ENCODE results near the gene SFXN5.

SFXN5 gene

GRCh38 chr2:72915907-72916742 is 155.4 kb downstream of the SFXN5 start:
- POLR2A ChIA-PET: no interaction called here
- TF ChIP-seq, protein P1, sequence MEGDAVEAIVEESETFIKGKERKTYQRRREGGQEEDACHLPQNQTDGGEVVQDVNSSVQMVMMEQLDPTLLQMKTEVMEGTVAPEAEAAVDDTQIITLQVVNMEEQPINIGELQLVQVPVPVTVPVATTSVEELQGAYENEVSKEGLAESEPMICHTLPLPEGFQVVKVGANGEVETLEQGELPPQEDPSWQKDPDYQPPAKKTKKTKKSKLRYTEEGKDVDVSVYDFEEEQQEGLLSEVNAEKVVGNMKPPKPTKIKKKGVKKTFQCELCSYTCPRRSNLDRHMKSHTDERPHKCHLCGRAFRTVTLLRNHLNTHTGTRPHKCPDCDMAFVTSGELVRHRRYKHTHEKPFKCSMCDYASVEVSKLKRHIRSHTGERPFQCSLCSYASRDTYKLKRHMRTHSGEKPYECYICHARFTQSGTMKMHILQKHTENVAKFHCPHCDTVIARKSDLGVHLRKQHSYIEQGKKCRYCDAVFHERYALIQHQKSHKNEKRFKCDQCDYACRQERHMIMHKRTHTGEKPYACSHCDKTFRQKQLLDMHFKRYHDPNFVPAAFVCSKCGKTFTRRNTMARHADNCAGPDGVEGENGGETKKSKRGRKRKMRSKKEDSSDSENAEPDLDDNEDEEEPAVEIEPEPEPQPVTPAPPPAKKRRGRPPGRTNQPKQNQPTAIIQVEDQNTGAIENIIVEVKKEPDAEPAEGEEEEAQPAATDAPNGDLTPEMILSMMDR (IDR thresholded peaks at IDR 0.05; ENCODE audit: control extremely low read depth, extremely low read depth, low read depth, missing control alignments): no peak
- DNase-seq (ENCODE audit: extremely low spot score): peak; percentile 80
- CTCF ChIA-PET: interaction anchor here (1.3 to 2.5 kb wide), 5 partner anchors 18 to 28 kb away, joined by 4 to 13 read pairs (median 9); partner anchors contain the start of gene SPR

DNA sequence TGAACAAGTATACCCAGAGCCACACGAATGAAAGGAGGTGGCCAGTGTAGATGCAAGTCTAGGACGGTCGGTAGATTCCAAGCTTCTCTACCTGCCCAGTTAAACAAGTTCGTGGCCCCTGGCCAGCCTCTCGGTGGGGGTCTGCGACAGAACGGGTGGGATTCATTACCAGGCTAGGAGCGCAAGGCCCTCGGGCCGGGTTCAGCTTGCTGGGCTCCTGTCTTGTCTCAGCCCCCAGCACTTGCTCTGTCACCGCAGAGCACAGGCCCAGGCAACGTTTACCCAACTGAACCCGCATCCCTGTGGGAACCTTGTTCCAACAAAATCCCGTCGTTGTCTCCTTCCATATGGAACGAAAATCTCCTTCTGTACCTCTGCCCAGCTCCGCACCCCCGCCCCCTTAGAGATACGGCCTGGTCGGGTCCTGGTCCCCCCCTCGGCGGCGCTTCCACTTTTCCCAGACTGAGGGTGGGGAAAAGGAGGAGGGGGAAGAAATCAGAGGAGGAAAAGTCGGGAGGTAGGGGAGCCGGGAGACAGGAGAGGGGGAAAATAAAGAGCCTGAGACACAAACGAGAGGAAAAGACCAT is 156.1 kb downstream of the SFXN5 start:
- DNase-seq (ENCODE audit: extremely low spot score): peak; percentile 44
- ChIA-PET POLR2A (no interaction called here), CTCF (interaction anchor here (1.3 to 2.0 kb wide), 3 partner anchors 20 to 28 kb away, joined by 5 to 13 read pairs (median 5); partner anchors contain the start of gene SPR)
- TF ChIP-seq, protein P1 (IDR thresholded peaks at IDR 0.05; ENCODE audit: control extremely low read depth, extremely low read depth, low read depth, missing control alignments): no peak

DNA sequence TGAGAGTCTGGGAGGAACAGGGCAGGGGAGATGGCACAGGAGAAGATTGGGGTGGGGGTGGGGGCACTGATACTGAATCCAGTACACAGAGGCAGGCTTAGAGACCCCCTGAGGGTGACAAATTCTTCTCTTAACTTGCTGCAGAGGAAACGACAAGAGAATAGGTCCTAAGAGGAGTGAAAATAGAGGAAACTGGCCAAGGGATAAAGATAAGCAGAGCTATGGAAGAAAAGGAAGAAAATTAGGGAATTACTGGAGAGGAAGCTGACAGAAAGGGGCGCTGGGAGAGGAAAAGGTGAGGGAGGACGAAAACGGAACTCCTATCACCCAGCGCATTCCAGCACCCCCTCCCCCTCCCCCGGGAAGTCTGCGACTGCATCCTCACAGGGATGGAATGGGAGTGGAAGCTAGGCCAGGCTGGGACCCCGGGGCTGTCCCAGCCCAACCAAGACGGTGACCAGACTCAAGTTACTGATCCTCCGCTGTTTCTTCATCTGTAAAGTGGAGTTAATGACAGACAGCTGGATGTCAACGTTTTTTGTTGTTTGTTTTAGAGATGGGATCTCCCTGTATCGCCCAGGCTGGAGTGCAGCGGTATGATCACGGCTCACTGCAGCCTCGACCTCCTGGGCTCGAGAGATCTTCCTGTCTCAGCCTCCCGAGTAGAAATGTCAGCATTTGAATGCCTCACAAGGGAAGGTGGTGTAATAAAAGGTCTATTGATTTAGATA is 156.8 kb downstream of the SFXN5 start:
- ChIA-PET CTCF (interaction anchor here (0.9 to 2.0 kb wide), 5 partner anchors 12 to 59 kb away, joined by 3 to 13 read pairs (median 5); partner anchors contain the start of gene SPR), POLR2A (interaction anchor here (0.6 kb wide), 1 partner anchor 19 kb away, joined by 3 read pairs; no protein-coding TSS in a partner anchor)
- no peak for DNase-seq (ENCODE audit: extremely low spot score)
- TF ChIP-seq, protein P1 (IDR thresholded peaks at IDR 0.05; ENCODE audit: control extremely low read depth, extremely low read depth, low read depth, missing control alignments): no peak

DNA sequence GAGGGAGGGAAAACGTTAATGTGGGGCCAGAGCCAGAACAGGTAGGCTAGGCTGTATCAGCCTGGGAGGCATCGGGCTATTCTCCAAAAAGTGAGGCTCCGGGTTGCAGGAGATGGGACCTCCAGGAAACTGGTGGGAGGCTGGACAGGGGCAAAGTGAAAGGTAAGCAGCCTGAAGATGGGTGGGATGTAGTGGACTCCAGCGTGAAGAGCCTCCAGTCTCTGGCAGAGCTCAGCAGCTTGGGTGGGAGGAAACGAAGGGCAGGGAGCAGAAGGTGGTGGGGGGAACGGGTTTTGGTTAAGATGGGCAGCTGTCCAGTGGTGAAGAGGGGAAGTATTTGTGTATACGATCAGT is 157.3 kb downstream of the SFXN5 start:
- ChIA-PET CTCF (interaction anchor here (0.9 to 2.0 kb wide), 4 partner anchors 12 to 60 kb away, joined by 3 to 13 read pairs (median 4); partner anchors contain the start of gene SPR), POLR2A (no interaction called here)
- no peak for DNase-seq (ENCODE audit: extremely low spot score)
- TF ChIP-seq, protein P1 (IDR thresholded peaks at IDR 0.05; ENCODE audit: control extremely low read depth, extremely low read depth, low read depth, missing control alignments): no peak

- POLR2A ChIA-PET: no interaction called here
- TF ChIP-seq, protein P1 (IDR thresholded peaks at IDR 0.05; ENCODE audit: control extremely low read depth, extremely low read depth, low read depth, missing control alignments): no peak
- no peak for DNase-seq (ENCODE audit: extremely low spot score)
- CTCF ChIA-PET: interaction anchor here (1.4 kb wide), 1 partner anchor 26 kb away, joined by 5 read pairs; the partner anchor contains the start of gene SPR
These were observed 157.9 kb downstream of the SFXN5 start for GRCh38 chr2:72913486-72914205.
